Activated T-cell treated with anti-CD3 and anti-CD28 coated beads for 4 hours (primary cell): ENCODE data around the gene KIFC3.
"Not testable (repeated sequence)": the region's sequence is repeated elsewhere in the genome, so short reads cannot be mapped to it uniquely, and the experiment has no call there.

Source experiments
- DNase-seq: peaks from one replicate; pipeline ENCODE4 v3.0.0-alpha.2; 2020

Gene KIFC3

DNA sequence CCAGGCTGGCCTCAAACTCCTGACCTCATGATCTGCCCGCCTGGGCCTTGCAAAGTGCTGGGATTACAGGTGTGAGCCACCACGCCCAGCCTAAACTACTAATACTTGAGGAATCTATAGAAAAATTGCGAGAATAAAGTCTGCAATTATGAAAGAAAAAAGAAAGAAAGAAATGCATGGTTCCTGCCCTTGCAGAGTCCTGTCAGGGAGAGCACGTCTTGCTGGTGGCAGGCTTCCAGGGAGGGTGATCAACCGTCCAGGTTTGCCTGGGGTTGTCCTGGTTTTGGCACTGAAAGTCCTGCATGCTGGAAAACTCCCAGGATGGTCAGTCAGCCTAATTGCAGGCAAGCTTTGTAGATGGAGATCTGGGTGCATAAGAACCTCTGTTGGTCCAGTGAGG lies 21.5 kb upstream of the KIFC3 start:
- DNase-seq = no peak

DNA sequence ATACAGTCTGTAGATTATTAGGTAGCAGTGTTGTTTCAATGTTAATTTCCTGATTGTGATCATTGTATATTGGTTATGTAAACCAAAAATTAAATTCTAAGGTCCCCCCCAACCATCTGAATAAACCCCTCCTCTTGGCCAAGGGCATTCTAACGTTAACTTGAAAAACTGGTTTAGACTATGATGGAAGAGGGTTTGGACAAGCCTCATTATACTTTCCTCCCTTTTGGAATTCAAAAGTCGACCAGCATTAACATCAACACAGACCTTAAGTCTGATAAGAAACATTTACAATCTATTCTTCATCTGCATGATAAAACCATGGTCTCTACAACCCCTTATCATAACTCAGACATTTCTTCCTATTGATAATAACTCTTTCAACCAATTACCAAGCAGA lies 20.6 kb upstream of the KIFC3 start:
- no peak for DNase-seq

DNA sequence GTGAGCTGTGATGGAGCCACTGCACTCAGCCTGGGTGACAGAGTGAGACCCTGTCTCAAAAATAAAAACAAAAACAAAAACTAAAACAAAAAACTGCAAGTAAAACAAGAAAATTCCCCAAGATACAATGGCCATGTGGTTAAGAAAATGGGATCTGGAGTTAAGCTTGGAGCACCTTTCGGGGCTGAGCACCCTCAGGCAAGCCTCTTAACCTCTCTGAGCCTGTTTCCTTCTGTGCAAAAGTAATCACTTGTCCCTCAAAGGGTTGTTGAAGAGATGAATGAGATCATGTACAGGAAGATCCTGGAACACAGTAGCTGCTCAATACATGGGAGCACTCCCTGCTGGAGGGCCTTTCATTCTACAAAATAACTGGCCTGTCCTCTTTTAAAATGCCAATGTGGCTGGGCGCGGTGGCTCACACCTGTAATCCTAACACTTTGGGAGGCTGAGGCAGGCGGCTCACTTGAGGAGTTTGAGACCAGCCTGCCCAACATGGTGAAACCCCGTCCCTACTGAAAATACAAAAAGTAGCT lies 19.8 kb upstream of the KIFC3 start:
- no peak for DNase-seq

DNA sequence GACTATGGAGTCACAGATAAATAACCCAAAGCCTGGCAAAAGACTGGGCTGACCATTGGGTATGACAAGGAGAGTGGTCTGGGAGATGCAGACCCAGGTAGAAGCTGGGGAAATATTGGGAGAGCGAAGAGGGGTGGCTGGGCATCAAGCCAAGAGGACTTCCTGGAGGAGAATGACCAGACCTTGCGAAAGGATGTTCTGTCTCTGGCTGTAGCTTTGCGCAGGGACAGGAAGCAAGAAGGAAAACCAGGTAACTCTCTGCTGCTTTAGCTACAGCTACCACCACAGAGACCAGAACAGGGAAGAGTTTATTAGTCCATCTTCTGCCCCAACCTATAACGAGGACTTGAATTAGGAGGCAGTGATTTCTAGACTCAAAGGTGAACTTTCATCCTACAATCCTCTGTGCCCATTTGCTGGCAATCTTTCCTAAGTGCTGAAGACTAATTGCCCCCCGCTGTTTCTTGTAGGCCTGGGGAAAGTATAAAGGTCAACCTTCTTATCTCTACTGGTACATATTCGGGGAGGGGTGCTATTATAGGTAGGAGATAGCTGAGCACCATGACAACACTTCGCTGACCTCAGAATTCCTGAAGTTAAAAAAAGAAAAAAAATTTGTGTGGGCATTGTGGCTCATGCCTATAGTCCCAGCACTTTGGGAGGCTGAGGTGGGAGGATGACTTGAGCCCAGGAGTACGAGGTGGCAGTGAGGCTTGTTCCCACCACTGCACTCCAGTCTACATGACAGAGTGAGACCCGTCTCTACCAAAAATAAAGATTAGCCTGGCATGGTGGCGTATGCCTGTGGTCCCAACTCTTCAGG lies 19.1 kb upstream of the KIFC3 start:
- no peak for DNase-seq

DNA sequence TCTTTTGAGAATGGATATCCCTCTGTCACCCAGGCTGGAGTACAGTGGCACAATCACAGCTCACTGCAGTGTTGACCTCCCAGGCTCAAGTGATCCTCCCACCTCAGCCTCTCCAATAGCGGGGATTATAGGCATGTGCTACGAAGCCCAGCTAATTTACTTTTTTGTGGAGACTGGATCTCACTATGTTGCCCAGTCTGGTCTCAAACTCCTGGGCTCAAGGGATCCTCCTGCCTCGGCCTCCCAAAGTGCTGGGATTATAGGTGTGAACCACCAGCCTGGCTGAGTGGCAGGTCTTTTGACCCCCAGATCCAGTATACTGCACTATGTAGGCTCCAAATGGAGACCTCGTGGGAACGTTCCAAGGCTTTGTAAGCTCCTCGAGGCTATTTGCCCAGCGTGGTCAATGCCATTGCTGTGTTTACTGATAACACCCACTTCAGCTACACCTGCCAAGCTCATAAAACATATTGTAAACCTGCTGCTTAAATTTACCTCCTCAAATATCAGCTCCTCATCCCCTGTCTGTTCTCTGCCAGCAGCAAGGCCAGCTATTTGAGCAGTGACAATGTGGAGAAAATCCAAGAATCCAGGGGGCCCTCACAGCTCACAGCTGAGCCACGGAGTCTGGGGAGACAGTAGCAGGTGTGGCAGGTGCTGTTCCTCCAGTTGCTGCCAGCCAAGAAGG lies 16.2 kb upstream of the KIFC3 start:
- no peak for DNase-seq

DNA sequence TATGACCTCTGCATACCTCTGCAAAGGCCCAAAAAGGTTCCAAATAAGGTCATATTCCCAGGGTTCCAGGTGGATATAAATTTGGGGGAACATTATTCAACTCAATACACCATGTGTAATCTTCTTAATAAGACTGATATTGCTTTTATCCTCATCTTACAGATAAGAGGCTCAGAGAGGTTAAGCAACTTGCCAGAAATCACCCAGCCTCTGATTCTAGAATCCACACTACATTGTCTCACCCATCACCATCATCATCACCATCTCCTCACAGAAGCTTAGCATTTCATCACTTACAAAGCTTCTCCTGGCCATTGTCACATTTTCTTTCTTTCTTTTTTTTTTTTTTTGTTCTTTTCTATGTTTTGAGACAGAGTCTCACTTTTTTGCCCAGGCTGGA lies 15.4 kb upstream of the KIFC3 start:
- DNase-seq = no peak

DNA sequence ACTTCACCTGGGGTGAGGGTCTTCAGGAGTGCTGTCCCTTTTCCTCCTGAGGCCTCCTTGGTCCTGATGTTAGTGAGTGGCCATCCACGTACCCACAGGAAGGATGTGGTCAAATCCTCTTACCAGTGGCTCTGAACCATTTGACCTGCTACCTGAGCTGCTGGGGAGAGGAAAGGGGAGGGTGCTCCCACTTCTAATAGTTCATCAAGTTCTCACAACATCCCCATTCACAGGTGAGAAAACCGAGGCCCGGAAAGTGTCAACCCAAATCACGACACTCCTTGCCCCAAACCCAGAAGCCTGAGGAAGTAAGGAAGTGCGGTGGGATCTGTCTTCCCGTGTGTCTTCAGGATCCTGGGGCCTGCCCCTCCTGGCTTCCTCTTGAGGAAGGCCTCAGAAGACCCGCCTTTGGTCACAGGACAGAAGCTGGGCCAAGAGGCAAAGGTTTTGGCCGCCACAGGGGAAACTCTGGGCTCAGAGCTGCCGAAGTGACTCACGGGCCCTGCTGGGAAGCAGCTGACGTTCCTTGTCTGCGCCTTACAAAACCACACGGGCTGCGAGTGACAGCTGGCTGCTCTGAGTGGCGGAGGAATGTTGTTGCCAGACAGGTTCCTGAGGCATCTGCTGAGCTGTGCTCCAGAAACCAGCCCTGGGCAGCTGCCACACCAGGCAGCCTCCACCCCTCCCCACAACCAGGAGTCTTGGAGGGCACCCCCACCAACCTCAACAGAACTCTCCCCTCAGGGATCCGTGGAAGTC lies 13.9 kb upstream of the KIFC3 start:
- no peak for DNase-seq

DNA sequence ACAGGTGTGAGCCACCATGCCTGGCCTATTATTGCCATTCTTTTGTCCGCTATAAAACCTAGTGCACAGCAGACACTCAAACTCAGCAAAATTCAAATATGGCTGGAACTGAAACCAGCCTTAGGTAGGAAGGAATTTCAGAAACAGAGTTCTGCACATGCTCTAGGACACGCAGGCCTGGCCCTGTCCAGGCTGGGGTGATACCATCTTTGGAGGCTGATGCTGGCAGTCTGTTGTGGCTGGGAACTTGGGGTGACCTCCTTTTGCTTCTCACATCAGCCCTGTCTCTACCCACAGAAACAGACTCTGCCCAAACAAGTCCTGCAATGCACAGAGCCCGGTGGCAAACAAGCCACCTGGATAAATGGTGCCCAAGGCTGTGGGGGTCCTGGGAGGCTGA lies 12.6 kb upstream of the KIFC3 start:
- DNase-seq = no peak

DNA sequence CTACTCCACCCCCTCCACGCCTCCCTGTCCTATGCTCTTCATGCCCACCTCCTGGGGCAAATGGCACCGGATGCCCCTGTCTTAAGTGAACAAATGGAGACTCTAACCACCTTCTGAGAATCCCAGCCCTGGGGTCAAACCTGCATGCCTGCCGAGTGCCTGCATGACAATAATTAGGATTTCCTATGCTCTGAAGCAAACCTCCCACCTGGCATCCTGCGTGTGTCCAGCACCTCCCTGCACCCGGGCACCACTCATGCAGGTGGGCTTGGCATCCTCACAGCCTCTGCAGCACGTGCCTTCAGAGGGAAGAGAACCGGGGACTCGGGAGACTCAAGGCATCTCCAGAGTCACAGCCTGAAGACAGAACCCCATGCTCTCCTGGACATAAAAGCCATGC lies 11.2 kb upstream of the KIFC3 start:
- no peak for DNase-seq

DNA sequence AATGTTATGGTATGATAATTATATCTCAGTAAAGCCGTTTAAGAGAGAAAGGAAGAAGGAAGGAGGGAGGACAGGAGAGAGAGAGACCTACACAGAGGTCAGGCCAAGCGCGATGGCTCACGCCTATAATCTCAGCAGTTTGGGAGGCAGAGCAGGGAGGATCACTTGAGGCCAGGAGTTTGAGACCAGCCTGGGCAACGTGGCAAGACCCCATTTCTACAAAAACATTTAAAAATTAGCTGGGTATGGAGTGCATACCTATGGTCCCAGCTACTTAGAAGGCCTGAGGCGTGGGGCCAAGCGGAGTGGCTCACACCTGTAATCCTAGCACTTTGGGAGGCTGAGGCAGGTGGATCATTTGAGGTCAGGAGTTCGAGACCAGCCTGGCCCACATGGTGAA lies 9.0 kb upstream of the KIFC3 start:
- not testable (repeated sequence) for DNase-seq

DNA sequence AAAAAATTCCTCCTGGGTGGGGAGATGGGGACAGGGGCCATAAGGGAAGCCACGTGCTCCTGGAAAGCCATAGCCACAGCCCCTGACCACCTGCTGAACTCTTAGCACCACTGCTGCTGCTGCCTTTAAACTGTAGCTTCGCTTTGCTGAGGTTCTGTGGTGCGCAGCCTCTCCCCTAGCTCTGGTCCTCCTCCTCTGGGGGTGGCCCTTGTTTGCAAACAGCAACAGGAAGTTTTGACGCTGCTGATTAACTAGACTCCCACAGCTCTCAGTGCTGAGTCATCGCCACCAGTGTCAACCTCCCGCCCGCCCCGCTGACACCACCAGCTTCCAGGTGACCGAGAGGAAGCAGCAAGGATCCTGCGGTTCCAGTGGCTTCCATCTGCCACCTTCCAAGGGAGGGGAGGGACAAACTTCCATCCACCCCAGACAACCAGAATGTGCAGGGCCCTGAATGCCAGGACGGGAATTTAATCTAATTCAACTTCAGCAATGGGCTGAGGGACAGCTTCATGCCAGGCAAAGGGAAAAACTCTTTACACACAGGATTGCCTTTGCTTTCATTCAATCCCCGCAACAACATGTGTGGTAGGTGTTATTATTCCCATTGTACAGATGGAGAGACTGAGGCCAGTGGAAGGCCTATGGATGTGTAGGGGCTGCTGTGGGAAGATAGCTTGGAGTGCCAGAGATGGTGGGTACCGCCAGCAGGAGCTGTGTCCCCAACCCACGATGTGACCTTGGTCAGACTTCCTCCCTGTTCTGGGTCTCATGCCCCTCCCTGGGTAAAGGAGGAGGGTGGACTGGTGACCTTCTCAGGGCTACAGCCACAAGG lies 8.1 kb upstream of the KIFC3 start:
- peak; percentile 67 for DNase-seq

DNA sequence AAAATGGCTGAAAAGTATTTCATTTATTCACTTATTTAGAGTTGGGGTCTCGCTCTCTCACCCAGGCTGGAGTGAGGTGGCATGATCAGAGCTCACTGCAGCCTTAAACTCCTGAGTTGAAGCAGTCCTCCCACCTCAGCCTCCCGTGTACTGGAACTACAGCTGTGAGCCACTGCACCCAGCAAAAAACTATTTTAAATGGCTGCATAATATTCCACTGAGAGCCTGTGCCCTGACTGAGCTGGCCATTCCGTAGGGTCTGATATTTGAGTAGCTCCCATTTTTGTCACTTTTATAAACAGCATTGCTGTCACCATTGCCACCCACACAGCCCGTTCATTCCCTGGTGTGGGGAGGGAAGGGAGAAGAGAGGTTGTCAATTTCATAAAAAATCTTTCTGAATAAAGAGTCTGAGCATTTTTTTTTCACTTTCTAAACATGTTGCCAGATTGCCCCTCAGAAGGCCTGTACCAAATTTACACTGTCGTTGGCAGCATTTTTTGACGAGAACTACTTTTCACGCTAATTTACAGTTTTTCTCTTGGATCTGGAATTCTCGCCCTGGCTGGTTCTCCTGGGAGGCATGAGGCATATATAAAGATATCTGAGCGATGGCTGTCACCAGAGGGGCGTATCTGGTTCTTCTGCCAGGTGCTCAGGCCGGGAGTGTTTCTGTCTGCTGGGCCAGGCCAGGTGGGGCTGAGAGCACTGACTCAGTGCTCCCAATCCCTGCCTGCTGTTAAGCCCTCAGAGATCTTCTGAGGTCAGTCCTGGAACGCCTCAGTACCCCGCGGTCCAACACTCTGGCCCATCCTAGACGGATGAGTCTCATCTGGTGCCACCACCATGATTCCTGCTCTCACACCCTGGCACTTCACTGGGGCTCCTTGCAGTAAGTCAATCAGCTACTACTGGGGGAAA lies 7.2 kb upstream of the KIFC3 start:
- DNase-seq = no peak

DNA sequence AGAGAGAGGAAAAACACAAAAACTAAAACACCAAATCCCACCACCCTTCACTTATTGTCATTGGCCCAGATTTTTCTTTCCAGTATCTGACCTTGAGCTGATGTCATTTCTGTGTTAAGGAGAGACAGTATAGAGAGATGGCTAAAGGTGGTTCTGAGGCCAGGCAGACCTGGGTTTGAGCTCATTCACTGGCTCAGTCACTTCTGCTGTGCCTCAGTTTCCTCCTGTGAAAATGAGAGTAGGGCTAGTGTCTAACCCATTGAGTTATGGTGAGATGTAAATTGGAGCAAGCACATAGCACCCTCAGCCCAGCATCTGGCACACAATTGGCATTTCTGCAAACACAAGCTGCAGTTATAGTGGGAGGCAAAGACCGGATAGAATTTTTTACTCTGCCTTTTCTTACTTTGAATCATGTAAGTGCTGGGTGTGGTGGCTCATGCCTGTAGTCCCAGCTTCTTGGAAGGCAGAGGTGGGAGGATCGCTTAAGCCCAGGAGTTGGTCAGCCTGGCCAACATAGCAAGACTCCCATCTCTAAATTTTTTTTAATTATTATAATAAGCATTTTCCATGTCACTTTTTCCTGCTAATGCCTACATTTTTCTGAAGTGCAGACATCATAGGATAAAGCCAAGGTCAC lies 6.4 kb upstream of the KIFC3 start:
- no peak for DNase-seq

DNA sequence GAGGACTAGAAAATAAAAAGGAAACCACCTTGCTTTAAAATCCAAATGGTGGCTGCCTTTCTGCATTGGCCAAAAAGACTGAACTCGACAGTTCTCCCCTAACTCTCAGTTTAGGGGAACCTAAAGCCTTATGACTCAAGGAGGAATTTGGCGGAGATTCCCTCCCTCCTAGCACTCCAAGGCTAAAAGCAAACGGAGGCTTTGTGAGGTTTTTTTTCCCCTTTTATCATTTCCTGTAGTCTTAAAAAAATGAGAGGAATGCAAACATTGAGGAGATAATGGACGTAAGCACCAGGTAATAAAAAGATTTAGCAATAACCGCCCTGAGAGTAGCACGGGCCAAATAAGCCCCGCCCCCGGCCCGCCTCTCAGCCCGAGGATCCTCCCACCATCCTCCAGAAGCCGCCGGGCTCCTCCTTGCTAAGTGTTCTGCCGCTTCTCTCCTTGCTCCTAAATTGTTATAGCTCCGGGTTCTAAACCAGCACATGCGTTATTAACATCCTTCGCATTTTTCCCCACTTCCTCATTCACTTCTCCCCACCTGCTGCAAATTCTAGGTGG lies 5.8 kb upstream of the KIFC3 start:
- DNase-seq = peak; percentile 62

DNA sequence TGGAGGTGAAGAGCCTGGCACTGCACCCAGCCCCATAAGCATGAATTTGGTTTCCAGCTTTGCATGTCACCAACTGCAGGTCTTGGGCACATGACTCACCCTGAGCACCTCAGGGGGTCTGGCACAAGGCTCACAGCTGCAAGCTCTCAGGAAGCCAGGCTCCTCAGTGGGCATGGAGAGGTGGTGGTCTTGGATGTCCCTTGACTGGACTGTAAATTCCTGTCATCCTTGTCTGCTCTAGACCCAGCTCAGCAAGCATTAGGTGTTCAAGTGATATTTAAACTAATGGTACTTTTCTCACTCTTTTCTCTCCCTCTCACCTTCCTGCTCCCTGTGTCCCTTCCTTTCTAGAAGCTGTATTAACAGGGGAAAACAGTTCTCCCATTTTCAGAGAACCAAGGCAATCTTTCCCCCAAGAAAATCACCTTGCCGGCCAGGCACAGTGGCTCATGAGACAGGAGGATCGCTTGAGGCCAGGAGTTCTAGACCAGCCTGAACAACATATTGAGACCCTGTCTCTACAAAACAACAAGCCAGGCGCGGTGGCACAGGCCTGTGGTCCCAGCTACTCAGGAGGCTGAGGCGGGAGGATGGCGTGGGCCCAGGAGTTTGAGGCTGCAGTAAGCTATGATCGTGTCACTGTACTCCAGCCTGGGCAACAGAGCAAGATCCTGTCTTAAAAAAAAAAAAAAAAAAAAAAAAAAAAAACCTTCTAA lies 5.1 kb upstream of the KIFC3 start:
- no peak for DNase-seq

DNA sequence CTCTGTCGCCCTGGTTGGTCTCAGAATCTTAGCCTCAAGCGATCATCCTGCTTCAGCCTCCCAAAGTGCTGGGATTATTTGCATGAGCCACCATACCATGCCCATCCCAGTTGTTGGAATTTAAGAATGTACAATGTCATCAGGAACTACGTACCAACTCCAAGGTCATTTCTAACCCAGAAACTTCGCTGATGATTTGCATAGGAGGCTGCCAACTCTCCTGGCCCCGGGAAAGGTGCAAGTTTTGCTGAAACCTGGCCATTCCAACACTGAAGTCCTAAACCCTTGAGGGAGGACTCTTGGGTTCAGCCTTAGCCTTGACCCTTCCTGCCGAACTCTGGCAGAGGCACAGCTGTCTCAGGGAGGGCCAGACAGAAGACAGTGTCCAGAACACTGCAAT lies 2.9 kb upstream of the KIFC3 start:
- no peak for DNase-seq

DNA sequence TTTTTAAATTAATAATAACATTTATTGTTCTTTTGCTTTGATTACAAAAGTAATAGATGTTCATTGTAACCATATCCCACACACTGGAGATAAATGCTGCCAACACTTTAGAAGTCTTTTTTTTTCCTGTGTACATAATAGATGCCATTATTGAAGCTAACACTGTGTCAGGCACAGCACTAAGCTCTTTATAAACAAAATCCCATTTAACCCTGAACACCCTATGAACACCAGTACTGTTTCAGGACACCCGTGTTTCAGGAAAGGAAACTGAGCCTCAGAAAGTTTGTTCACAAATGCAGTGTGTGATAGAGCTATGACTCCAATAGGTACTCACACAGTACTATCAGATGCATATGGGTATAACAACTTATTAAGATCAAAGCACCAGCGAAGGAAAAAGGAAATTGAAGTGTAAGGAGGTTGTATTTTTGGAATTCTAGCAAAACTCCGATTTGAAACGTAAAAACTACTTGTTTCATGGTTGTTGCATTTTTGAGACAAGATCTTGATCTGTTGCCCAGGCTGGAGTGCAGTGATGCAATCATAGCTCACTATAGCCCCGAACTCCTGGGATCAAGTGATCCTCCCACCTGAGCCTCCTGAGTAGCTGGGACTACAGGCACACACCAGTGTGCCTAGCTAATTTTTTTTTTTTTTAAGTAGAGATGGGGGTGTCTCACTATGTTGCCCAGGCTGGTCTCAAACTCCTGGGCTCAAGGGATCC lies 2.0 kb upstream of the KIFC3 start:
- no peak for DNase-seq

DNA sequence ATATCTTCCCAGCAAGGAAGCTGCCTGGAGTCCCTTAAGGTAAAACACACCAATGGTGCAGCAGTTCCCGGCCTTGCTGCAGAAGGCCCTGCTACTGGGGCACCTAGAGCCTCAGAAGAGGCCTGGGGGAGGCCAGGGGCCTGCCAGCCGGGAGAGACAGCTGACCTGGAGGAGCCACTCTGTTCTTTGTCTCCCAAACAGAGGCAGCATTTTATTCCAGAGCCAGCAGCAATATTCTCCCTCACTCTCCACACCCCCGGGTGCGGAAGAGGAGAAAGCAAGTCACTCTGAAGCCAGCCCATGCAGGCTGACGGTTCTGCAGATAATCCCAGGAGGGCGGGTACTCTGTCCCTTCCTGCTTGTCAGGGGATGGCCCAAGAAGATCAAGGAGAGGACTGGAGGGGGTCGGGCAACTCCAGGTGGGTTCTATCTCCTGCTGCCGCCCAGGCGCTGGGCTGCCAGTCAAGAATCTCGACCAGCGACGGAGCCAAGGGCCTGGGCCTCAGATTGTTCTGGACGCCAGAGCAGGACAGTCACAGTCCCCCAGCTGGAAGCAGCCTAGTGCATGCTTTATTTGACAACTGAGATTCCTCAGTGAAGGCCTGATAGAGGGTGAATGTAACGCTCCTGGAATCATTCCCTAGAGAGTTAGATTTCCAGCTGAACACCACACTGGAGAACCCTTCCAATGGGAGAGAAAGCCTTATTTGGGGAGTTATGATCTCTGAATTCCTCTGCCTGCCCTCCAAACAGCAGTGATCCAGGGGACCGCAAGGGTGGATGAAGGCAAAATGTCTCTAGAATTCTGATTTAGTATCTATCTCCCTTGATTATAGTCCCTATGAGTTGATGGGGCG lies 1.1 kb upstream of the KIFC3 start:
- DNase-seq = no peak
